Ovary (tissue), 3 donors: Measurements from ENCODE around the gene CSH1.
"Not testable (repeated sequence)": the region's sequence is repeated elsewhere in the genome, so short reads cannot be mapped to it uniquely, and the experiment has no call there.

Experiments
- CTCF ChIP-seq, 3 donors: fragments of 450-650 bp in 2 of 3; fragments of 200-600 bp in 1 of 3; IDR thresholded peaks; one replicate each; pipeline versions ENCODE4 v1.5.1 to v1.8.0; 2016 to 2022; ENCODE audit warnings: antibody characterized with exemption in 3 of 3, mild to moderate bottlenecking in 1 of 3
- EP300 ChIP-seq: sonication (generic); formaldehyde crosslinking; IDR thresholded peaks from one replicate; pipeline ENCODE4 v1.6.1; 2017; ENCODE audit warnings: antibody characterized with exemption
- POLR2A ChIP-seq: fragments of 450-650 bp; IDR thresholded peaks from one replicate; pipeline ENCODE4 v1.6.1; 2017; ENCODE audit warnings: antibody characterized with exemption, mild to moderate bottlenecking, moderate library complexity
- donor health status: DM: no; HTN: no; CAD: no.

- not testable (repeated sequence) for TF ChIP-seq CTCF (IDR thresholded peaks at IDR 0.05); POLR2A; EP300
Observed at GRCh38 chr17:63856425-63856824, 39.9 kb downstream of the CSH1 start.
